NCI-H2081 (cell line): ENCODE data around the gene ENAH.
"Not testable (repeated sequence)": the region's sequence is repeated elsewhere in the genome, so short reads cannot be mapped to it uniquely, and the experiment has no call there.

Experiments
- DNase-seq, 2 experiments: peaks; one replicate each; lab custom pipeline; 2025; lab: John Stamatoyannopoulos, UW

ENAH gene

GRCh38 chr1:225493591-225494246 lies 159.2 kb downstream of the ENAH start:
- DNase-seq: no peak

- DNase-seq: no peak
These were observed 164.2 kb downstream of the ENAH start for GRCh38 chr1:225488676-225489075.

GRCh38 chr1:225486856-225487255 lies 166.1 kb downstream of the ENAH start:
- DNase-seq: no peak

- no peak for DNase-seq
These were observed 166.9 kb downstream of the ENAH start for GRCh38 chr1:225485991-225486530.

DNA sequence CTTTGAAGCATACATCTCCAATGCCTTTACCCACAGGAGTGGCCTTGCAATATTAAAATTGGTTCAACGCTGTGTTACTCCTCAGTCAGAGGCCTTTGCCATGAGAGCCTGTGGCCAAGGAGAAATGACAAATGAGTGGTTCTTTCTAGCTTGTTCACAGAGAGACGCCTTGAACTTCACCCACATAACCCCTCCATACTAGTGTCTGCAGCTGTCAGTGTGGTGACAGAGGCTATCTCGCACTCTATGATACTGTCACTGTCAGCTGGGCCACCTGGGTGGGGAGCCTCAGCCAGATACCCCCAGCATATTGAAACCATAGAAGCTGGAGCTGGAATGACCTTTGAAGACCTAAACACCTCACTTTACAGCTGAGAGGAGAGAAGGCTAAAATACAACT lies 167.7 kb downstream of the ENAH start:
- no peak for DNase-seq

- no peak for DNase-seq
These were observed 168.2 kb downstream of the ENAH start for GRCh38 chr1:225484657-225485214.

DNA sequence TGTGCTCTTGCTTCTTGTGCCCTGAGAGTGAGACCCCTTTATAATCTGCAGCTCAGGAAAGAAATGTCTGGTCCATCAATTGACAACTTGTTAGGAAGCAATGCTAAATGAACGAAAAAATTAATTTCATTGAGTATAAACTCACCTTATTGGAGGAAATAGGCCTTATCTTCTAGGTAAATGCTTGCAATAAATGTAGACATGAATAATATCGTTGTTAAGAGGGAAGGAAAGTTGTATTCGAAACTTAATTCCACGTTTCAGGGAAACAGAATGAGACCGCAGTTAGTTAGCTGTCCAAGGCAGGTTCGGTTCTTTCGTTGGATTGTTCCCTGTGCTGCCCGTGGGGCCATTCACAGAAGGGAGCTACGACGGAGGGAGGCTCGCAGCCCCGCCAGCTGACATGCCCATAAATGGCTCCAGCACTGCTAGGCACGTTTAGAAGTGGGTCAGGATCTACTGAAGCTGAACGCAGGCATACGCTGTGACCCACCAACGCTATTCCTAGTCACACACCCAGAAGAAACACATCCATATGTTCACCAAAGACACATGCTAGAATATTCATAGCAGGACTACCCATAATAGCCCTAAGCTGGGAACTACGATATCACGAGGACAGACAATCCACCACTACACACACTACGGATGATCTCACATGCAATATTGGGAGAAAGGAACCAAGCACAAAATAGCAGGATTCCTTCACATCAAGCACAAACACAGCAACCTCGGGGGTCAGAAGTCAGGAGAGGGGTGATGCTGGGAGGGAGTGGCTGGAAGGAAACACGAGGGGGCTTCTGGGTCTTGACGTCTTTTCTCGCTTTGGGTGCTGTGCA lies 168.9 kb downstream of the ENAH start:
- DNase-seq: no peak

- peak in 1 of 2 experiments; percentile 50 for DNase-seq
These were observed 170.4 kb downstream of the ENAH start for GRCh38 chr1:225482421-225482950.

DNA sequence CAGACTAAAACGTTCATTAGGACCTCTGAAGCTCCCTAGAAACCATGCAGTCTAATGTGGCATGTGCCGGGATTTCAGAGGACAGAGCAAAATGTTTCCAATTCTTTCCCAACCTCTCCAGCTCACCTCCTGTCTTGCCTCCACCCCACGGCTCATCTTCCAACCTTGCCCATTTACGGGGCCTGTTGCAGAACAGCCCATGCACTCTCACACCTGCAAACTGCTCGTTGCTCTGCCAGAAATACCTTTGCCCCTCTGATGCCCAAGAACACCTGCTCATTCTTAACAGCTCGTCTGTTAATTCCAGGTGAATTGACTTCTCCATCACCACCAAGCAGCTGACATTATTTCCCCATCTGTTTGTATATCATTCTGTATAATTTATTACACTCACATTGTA lies 171.2 kb downstream of the ENAH start:
- DNase-seq: peak; percentile 77 to 93

DNA sequence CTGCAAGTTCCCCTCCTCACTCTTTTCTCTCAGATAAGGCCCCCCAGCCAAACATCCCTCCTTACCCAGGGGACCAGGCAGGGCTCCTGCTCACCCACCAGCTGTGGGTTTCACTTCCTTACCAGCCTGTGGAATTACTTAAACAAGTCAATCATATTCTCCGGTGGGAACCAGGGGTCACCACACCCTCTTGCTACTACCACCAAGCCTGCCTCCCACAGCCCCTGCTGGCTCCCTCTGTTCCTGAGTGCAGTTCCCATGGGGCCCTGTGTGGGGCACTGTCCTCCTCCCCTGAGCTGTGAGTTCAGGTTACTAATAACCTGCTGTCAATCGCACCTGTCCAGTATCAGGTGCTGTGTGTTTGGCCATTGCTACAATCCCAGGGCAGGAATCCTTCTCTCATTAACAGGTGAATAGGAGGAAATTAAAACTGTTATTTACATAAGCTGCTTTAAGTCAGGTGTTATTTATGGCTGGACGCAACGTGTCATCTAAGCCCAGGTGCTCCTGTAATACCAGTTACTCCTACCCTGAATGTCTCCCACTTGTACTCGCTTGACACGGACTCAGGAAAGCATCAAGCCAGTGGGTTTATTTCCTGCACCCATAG lies 172.0 kb downstream of the ENAH start:
- DNase-seq: peak; percentile 88 to 94

DNA sequence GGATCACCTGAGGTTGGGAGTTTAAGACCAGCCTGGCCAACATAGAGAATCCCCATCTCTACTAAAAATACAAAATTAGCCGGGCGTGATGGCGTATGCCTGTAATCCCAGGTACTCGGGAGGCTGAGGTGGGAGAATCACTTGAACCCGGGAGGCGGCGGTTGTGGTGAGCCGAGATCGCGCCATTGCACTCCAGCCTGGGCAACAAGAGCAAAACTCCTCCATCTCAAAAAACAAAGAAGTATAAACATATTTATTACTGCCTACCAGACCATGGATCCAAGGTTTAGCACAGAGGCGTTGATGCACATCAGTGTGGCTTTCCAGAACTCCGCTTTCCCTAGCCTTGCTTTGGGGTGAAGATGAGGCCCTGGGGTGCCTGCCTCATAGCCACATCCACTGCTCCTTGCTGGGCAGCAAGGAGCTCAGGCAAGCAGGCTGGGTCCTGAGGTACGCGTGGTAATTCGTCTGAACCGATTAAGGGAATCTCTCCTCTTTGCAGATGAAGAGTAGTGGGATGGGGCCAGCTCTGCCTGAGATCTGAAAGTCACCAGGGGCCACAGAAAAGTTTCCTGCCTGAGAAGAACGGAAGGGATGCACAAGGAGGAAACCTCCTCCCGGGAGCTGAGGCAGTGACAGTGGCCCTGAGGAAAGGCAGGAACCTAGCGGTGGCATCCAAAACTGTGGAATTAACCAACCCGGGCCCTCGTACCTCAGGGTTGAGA lies 172.8 kb downstream of the ENAH start:
- no peak for DNase-seq

DNA sequence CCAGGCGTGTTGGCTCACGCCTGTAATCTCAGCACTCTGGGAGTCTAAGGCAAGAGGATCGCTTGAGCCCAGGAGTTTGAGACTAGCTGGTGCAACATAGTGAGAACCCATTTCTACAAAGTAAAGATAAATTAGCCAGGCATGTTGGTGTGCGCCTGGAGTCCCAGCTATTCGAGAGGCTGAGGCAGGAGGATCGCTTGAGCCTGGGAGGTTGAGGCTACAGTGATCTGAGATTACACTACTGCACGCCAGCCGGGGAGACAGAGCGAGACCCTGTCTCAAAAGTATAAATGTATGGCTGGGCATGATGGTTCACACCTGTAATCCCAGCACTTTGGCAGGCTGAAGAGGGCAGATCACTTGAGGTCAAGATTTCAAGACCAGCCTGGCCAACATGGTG lies 173.6 kb downstream of the ENAH start:
- no peak for DNase-seq

GRCh38 chr1:225477296-225477911 lies 175.5 kb downstream of the ENAH start:
- DNase-seq: no peak

DNA sequence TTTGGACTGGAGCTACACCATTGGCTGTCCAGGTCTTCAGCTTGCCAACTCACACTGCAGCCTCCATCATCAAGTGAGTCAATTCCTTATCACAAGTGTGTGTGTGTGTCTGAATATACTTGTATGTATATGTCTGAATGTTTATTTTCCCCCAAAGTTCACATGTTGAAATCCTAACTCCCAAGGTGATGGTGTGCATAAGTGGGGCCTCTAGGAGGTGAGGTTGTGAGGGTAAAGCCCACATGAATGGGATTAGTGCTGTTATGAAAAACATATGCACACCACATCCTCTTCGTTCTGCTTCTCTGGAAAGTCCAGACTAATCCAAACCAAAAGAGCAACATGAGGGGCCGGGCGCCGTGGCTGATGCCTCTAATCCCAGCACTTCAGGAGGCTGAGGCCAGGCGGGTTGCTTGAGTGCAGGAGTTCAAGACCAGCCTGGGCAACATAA lies 176.4 kb downstream of the ENAH start:
- no peak for DNase-seq

DNA sequence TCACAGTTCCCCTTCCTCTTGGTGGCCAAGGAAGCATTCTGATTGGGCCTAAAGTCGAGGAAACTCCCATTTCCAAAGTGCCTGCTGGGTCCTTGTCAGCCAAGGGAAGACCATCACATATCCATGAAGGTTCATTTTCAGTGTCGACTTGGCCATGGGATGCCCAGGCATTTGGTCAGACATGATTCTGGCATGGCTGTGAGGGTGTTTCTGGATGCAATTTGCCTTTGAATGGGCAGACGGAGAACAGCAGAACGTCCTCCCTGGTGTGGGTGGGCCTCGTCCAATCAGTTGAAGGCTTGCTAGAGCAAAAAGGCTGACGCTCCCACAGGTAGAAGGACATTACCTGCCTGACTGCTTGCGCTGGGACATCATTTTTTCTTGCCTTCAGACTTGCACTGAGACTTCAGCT lies 176.8 kb downstream of the ENAH start:
- no peak for DNase-seq

- peak; percentile 61 to 68 for DNase-seq
These were observed 177.7 kb downstream of the ENAH start for GRCh38 chr1:225474986-225475820.

- DNase-seq: no peak
These were observed 178.4 kb downstream of the ENAH start for GRCh38 chr1:225474439-225474985.

GRCh38 chr1:225473676-225474438 lies 179.1 kb downstream of the ENAH start:
- DNase-seq: not testable (repeated sequence)

DNA sequence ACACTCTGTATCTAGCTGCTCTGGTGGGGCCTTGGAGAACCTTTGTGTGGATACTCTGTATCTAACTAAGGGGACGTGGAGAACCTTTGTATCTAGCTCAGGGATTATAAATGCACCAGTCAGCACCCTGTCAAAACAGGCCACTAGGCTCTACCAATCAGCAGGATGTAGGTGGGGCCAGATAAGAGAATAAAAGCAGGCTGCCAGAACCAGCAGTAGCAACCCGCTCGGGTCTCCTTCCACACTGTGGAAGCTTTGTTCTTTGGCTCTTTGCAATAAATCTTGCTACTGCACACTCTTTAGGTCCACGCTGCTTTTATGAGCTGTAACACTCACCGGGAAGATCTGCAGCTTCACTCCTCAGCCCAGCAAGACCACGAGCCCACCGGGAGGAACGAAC lies 179.7 kb downstream of the ENAH start:
- DNase-seq: not testable (repeated sequence)
